Kidney (tissue), 14 donors: ENCODE results near the gene PTEN. TPM values are rescaled to one million over a fixed set of nuclear protein-coding genes. Genes with fewer than 3 reads are reported as not detected.

Source experiments
- DNase-seq, 5 donors: peaks; one replicate each; pipeline ENCODE4 v3.0.0-alpha.2; 2013 to 2020
- FAIRE-seq: peaks from 2 replicates; lab custom pipeline; 2012; peaks lifted over from hg19 to GRCh38; lab: Jason Lieb, UNC
- H3K27ac ChIP-seq, 2 donors: one replicate each; pipeline ENCODE4 v1.7.0; 2013; ENCODE audit warnings: low read depth in 2 of 2, low read length in 2 of 2, inconsistent platforms in 1 of 2
- H3K27me3 ChIP-seq: one replicate; pipeline ENCODE4 v1.7.1; 2013; ENCODE audit warnings: low read length, inconsistent platforms; ENCODE audit not compliant: control insufficient read depth, insufficient read depth
- H3K36me3 ChIP-seq, 3 donors: one replicate each; pipeline versions ENCODE4 v1.7.0 to v1.7.1; 2013; ENCODE audit warnings: low read length in 3 of 3, control low read depth in 1 of 3, inconsistent platforms in 1 of 3; ENCODE audit not compliant: insufficient read depth in 3 of 3, control insufficient read depth in 2 of 3
- H3K4me1 ChIP-seq, 3 donors: one replicate each; pipeline versions ENCODE4 v1.7.0 to v1.7.1; 2013; ENCODE audit warnings: low read length in 3 of 3, inconsistent platforms in 1 of 3, low read depth in 1 of 3; ENCODE audit not compliant: control insufficient read depth in 2 of 3, insufficient read depth in 2 of 3
- H3K4me3 ChIP-seq, 3 donors: one replicate each; pipeline versions ENCODE4 v1.7.0 to v1.8.1; 2013; ENCODE audit warnings: low read length in 3 of 3, control low read depth in 1 of 3, inconsistent platforms in 1 of 3
- H3K9ac ChIP-seq, 3 donors: one replicate each; pipeline versions ENCODE4 v1.7.0 to v1.7.1; 2013; ENCODE audit warnings: low read length in 3 of 3, control low read depth in 1 of 3, inconsistent platforms in 1 of 3
- H3K9me3 ChIP-seq, 3 donors: one replicate each; pipeline versions ENCODE4 v1.7.0 to v1.7.1; 2013; ENCODE audit warnings: low read length in 3 of 3, control low read depth in 1 of 3, inconsistent platforms in 1 of 3; ENCODE audit not compliant: control insufficient read depth in 2 of 3, insufficient read depth in 1 of 3
- intact Hi-C: fragments of 100-400 bp; cut with DNase I; formaldehyde crosslinking; loops from one replicate; pipeline ENCODE4 v1.11.1; 2022
- polyA plus RNA-seq: library from polyadenylated mRNA; stranded (reverse); fragments of 350-450 nt; fragmentation: Illumina TruSeq; extraction: RNeasy Lipid Tissue Mini Kit (QIAGEN cat#74804); gene quantifications from one replicate; pipeline ENCODE4 v1.2.3, GENCODE V29; 2014; ENCODE audit warnings: low read depth, low replicate concordance; ENCODE audit not compliant: insufficient read depth
- total RNA-seq: library from RNA; stranded (reverse); fragmentation: NEBNext Ultra II Directional; extraction: Animal tissue kit (Norgen Biotek cat#: 25700); gene quantifications from one replicate; pipeline ENCODE4 v1.2.1, GENCODE V29; 2021
- TF ChIP-seq, protein P1 (sequence below): IDR thresholded peaks from 3 replicates; pipeline ENCODE4 v1.5.1; 2012; ENCODE audit warnings: mild to moderate bottlenecking, moderate library complexity, borderline replicate concordance; ENCODE audit not compliant: insufficient read depth; ENCODE audit errors: extremely low read depth
- donor health status: control.
- donor health status: control.
- donor health status: control.
- donor health status: control.
- donor health status: control.
- donor health status: DM: yes; HTN: yes; CAD: no.
- donor health status: Normal renal cell carcinoma (clear cell type).

The PTEN gene
- total and polyA plus RNA-seq, 2 donors from 2014 or later, result 22.3 to 154 TPM

DNA sequence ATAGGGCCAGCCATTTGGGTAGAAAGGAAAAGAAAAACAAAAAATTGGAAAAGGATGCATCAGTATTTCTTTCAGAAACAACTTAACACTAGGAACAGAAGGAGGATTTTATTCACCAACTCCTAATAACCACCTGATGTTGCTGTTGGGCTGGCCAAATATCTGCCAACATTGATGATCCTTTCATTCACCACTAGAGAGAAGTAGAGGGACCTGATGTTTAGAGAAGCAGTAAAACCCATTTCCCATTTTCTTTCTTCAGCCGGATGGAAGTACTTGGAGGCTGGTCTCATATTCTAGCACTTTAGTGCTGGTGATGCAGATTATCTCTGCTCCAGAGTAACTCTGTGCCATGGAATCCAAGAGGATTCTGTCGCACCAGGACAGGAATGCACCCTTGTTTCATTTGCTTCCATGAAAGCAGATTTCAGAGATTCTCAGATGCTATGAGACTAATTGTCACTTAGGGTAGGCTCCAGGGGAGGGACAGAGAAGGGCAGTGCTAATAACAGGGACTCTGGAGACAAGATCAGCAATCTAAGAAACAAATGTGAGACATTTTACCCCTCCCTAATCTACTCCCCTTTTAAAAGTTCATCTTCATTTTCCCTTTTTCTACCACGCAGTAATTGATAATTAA lies 3.1 kb upstream of the PTEN start:
- Histone ChIP-seq H3K4me1 (peaks cover 0 to 11% (median 6%) of the 10 kb centered on the region in 3 donors), H3K36me3 (no peaks in the 10 kb centered on the region), H3K27ac (peak overlapping the region in 1 of 2 donors; percentile 58), H3K9ac (no peak overlapping the region), H3K9me3 (no peaks in the 10 kb centered on the region), H3K27me3 (no peaks in the 10 kb centered on the region), H3K4me3 (peak overlapping the region in 1 of 3 donors; percentile 22)
- peak in 3 of 5 donors; percentile 15 to 77 (median 56) for DNase-seq
- FAIRE-seq, result no peak
- intact Hi-C loops, result no loop called here
- TF ChIP-seq, protein P1, sequence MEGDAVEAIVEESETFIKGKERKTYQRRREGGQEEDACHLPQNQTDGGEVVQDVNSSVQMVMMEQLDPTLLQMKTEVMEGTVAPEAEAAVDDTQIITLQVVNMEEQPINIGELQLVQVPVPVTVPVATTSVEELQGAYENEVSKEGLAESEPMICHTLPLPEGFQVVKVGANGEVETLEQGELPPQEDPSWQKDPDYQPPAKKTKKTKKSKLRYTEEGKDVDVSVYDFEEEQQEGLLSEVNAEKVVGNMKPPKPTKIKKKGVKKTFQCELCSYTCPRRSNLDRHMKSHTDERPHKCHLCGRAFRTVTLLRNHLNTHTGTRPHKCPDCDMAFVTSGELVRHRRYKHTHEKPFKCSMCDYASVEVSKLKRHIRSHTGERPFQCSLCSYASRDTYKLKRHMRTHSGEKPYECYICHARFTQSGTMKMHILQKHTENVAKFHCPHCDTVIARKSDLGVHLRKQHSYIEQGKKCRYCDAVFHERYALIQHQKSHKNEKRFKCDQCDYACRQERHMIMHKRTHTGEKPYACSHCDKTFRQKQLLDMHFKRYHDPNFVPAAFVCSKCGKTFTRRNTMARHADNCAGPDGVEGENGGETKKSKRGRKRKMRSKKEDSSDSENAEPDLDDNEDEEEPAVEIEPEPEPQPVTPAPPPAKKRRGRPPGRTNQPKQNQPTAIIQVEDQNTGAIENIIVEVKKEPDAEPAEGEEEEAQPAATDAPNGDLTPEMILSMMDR, result peak; percentile 61

DNA sequence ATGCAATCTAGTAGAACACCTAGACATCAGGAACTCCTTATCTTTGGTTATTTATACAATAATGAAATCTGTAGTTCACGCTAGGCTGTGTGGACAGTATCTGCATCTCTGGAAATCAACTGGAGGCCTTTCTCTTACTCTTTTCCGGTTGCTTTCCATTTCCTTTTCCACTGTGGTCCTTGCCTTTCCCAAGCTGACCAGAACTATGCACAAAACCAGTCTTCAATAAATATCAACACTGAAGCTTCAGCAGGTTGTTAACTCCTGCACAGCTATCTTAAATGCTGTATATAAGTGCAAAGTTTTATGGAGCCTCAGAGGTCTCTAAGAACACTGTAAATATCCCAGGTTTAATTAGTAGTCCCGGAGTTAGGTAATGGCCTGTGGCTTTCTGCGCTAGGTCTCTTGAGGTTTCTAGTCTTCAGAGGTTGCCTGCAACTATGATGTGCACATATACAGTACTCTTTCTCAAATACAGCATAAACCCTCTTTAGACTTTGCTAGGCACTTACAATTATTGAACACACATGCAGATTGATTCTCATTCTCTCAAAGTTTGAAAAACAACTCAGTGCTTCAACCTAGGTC lies 2.5 kb upstream of the PTEN start:
- TF ChIP-seq, protein P1, result no peak
- intact Hi-C loops, result no loop called here
- Histone ChIP-seq H3K36me3 (no peaks in the 10 kb centered on the region), H3K27ac (peak overlapping the region in 1 of 2 donors; percentile 96), H3K4me3 (peak overlapping the region in 2 of 3 donors; percentile 88 to 97), H3K9me3 (no peaks in the 10 kb centered on the region), H3K27me3 (no peaks in the 10 kb centered on the region), H3K9ac (peak overlapping the region in 1 of 3 donors; percentile 86), H3K4me1 (peaks cover 0 to 11% (median 6%) of the 10 kb centered on the region in 3 donors)
- DNase-seq, result no peak
- no peak for FAIRE-seq

DNA sequence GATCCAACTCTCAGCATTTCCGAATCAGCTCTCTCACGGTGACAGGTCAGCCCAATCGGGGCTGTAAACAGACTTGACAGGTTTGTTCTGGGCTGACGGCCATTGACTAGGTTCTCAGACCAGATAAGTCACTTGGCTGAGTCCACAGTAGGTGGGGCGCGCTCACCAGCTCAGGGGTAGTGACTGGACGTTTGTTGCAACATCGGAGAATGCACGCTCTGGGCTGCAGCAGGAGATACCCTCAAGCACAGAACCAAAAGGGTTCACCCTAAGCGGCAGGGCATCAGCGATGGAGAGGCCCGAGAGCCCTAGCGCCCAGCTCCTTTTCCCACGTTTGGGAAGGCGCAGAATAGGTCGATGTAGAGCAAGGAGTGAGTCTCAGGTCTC lies 1.9 kb upstream of the PTEN start:
- H3K27me3 ChIP-seq, result no peaks in the 10 kb centered on the region
- no peaks in the 10 kb centered on the region for H3K9me3 ChIP-seq
- peaks cover 0 to 11% (median 6%) of the 10 kb centered on the region in 3 donors for H3K4me1 ChIP-seq
- H3K36me3 ChIP-seq, result no peaks in the 10 kb centered on the region
- TF ChIP-seq, protein P1, result peak; percentile 26
- peak overlapping the region; percentile 88 to 97 (median 93) for H3K4me3 ChIP-seq
- intact Hi-C loops, result no loop called here
- H3K9ac ChIP-seq, result peak overlapping the region; percentile 71 to 86 (median 75)
- DNase-seq (peak in 3 of 5 donors; percentile 62 to 93 (median 81)), FAIRE-seq (no peak)
- H3K27ac ChIP-seq, result peak overlapping the region; percentile 96
